ENCODE data around the gene MYO9A.

DNA sequence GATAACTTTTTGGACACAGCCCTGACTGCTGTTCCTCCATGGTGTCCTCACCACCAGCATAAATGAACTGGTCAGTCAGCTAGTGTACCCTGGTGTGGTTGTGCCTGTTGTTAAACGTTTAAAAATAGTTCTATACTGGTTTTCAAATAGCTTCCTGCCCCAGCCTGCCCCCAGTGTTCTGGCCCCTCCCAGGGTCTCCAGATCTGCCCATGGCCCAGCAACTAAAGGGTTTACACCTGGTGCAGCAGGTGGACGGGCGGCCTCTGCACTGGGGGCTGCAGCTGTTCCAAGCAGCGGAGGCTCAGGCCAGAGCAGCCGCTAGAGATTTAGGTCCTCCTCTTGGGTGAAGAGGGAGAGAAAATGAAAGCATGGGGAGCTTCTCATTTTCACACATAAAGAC is 313.7 kb downstream of the MYO9A start:
- TF ChIP-seq POLR2A (IDR thresholded peaks at IDR 0.05; ENCODE audit: low read length) (no peak), GATA1 (IDR thresholded peaks at IDR 0.05; ENCODE audit: low read depth, low read length) (no peak)
